Placental epithelial cell (primary cell): ENCODE results near the gene GOLGB1. TPM values are rescaled to one million over a fixed set of nuclear protein-coding genes. Genes with fewer than 3 reads are reported as not detected.

Experiments used
- small RNA-seq: library from RNA; depleted of rRNA; stranded (forward); fragments of <200 nt; gene quantifications from one replicate; pipeline ENCODE3, GENCODE V24; 2012
- total RNA-seq: library from RNA; depleted of rRNA; stranded (reverse); fragments of >200 nt; gene quantifications from 2 replicates; pipeline ENCODE4 v1.2.3, GENCODE V29; 2012

Gene GOLGB1, protein sequence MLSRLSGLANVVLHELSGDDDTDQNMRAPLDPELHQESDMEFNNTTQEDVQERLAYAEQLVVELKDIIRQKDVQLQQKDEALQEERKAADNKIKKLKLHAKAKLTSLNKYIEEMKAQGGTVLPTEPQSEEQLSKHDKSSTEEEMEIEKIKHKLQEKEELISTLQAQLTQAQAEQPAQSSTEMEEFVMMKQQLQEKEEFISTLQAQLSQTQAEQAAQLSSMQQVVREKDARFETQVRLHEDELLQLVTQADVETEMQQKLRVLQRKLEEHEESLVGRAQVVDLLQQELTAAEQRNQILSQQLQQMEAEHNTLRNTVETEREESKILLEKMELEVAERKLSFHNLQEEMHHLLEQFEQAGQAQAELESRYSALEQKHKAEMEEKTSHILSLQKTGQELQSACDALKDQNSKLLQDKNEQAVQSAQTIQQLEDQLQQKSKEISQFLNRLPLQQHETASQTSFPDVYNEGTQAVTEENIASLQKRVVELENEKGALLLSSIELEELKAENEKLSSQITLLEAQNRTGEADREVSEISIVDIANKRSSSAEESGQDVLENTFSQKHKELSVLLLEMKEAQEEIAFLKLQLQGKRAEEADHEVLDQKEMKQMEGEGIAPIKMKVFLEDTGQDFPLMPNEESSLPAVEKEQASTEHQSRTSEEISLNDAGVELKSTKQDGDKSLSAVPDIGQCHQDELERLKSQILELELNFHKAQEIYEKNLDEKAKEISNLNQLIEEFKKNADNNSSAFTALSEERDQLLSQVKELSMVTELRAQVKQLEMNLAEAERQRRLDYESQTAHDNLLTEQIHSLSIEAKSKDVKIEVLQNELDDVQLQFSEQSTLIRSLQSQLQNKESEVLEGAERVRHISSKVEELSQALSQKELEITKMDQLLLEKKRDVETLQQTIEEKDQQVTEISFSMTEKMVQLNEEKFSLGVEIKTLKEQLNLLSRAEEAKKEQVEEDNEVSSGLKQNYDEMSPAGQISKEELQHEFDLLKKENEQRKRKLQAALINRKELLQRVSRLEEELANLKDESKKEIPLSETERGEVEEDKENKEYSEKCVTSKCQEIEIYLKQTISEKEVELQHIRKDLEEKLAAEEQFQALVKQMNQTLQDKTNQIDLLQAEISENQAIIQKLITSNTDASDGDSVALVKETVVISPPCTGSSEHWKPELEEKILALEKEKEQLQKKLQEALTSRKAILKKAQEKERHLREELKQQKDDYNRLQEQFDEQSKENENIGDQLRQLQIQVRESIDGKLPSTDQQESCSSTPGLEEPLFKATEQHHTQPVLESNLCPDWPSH (N-terminal part only)
- total RNA-seq: 48.4 and 86.4 TPM in 2 replicates

GRCh38 chr3:121749276-121750086 lies at the start of gene GOLGB1:
GOLGB1 (minus strand) TSS chr3:121749741; CDS start chr3:121730971, 18,770 bp downstream.

DNA sequence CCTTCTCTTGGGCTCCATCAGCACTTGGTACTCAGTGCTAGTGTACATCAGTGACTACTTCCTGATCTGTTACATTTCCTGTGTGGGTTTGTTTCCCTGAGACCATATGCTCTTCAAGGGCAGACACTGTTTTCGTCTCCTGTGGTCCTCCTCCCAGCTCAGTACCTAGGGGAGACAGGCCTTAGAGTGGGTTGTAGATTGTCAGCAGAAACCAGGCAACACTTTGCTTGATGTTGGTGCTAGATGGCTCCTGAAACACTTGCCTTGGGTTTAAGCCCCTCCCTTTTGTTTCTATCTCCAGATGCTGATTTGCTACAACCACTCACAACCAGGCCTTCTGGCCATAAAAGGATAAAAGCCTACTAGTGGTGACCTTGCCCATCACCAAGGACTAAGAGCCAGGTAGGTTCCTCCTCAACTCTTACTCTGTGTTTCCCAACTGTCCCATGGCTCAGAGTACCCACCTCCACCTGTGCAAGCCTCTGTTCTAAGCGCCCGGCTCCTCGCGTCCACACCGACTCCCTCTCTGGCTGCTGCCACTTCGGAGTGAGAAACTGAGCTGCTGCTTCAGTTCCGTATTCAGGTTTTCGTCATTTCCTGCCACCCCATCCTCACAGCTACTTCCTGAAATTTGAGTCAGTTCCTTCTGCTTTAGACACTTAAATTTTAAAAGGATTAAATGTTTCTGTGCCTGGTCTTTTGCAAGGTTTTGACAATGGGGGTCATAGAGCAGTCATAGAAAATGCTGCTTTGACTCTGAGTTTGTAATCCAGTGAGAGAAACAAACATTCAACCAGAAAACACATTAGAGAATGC lies 89.0 kb downstream of the GOLGB1 start, which contains the start of gene HCLS1:
Gene HCLS1, minus strand, starts transcription at position 548 of the 816 bp plus-strand sequence. CDS start 2,556 bp downstream, outside the sequence.

Small RNAs within 50 kb of the gene (small RNA-seq; reads per million reads assigned to genes)
- gene RNU4-62P: not detected

Other genes starting within 250 kb of the GOLGB1 start
- gene POLQ, start 203.8 kb downstream of the GOLGB1 start, total RNA-seq: 2.4 and 2.5 TPM in 2 replicates
- not detected in 2 replicates for gene ARGFX, start 181.8 kb downstream of the GOLGB1 start, total RNA-seq
- not detected in 2 replicates for gene FBXO40, start 156.4 kb downstream of the GOLGB1 start, total RNA-seq
- gene HCLS1, start 88.8 kb downstream of the GOLGB1 start, total RNA-seq: 5.2 and 6.3 TPM in 2 replicates
- 14.3 and 16.1 TPM in 2 replicates for gene IQCB1, start 85.3 kb upstream of the GOLGB1 start, total RNA-seq
- 3.7 and 11.8 TPM in 2 replicates for gene EAF2, start 85.5 kb upstream of the GOLGB1 start, total RNA-seq
- 3.7 and 9.4 TPM in 2 replicates for gene SLC15A2, start 144.7 kb upstream of the GOLGB1 start, total RNA-seq